Measurements from ENCODE around the gene CAGE1. TPM values are rescaled to one million over a fixed set of nuclear protein-coding genes. Genes with fewer than 3 reads are reported as not detected.

The CAGE1 gene
- polyA plus RNA-seq, 3 donors, result not detected

- peak overlapping the region; percentile 88 for H3K4me2 ChIP-seq (replicated peaks; ENCODE audit: extremely low read depth, low read length, poor library complexity, severe bottlenecking)
- H3K4me3 ChIP-seq (replicated peaks in 1 of 3; ENCODE audit: low read depth in 2 of 3, low read length in 3 of 3), result peak overlapping the region in 1 of 3 experiments; percentile 88
- intact Hi-C loops (cut with micrococcal nuclease), result no loop called here
- peak overlapping the region in 1 of 2 donors; percentile 96 for H3K4me3 Mint-ChIP-seq
- H3K36me3 ChIP-seq (replicated peaks in 1 of 2; ENCODE audit: control insufficient read depth in 1 of 2, insufficient read depth in 2 of 2, low read length in 2 of 2), result peaks cover 27 to 33% of the 10 kb centered on the region in 2 donors
- no peaks in the 10 kb centered on the region for H3K27me3 ChIP-seq (ENCODE audit: control insufficient read depth in 2 of 2, insufficient read depth in 2 of 2, low read length in 2 of 2)
- DNase-seq, result peak in 2 of 3 donors; percentile 34 to 67
- H3K27ac Mint-ChIP-seq, result peak overlapping the region in 6 of 7 donors; percentile 38 to 98 (median 62)
- WGBS (ENCODE audit: insufficient coverage), result 56% methylated on average over 3 of the region's 4 CpGs
- no peak overlapping the region for H3K9ac ChIP-seq (ENCODE audit: insufficient read depth, low read length, poor library complexity, severe bottlenecking)
- peaks cover 34% of the 10 kb centered on the region for H3K79me2 ChIP-seq (ENCODE audit: insufficient read depth, low read length)
- H2AFZ ChIP-seq (ENCODE audit: insufficient read depth, low read depth, low read length, poor library complexity, severe bottlenecking), result no peak overlapping the region
- H3K4me1 ChIP-seq (ENCODE audit: control insufficient read depth in 1 of 2, insufficient read depth in 2 of 2, low read length in 2 of 2), result peaks cover 26 to 29% of the 10 kb centered on the region in 2 donors
- peaks cover 5% of the 10 kb centered on the region for H4K20me1 ChIP-seq (ENCODE audit: insufficient read depth, low read length)
- H3K4me1 Mint-ChIP-seq, result peaks cover 33% of the 10 kb centered on the region
- no peaks in the 10 kb centered on the region for H3K27me3 Mint-ChIP-seq (ENCODE audit: low read depth in 3 of 3)
- peaks cover 30 to 39% of the 10 kb centered on the region in 2 donors for H3K36me3 Mint-ChIP-seq
- H3K9me3 ChIP-seq (replicated peaks in 1 of 2; ENCODE audit: control insufficient read depth in 1 of 2, insufficient read depth in 1 of 2, low read length in 2 of 2), result no peaks in the 10 kb centered on the region
- TF ChIP-seq CTCF (IDR thresholded peaks at IDR 0.05), result no peak
- peaks cover 0 to 1% (median 0%) of the 10 kb centered on the region in 7 donors for H3K9me3 Mint-ChIP-seq
- H3K27ac ChIP-seq (ENCODE audit: low read depth in 1 of 2, low read length in 2 of 2), result no peak overlapping the region
These were observed 1.6 kb upstream of the CAGE1 start for GRCh38 chr6:7391151-7391550.

GRCh38 chr6:7390226-7390878, 810 bp upstream of the CAGE1 start:
- 55% methylated on average over 1 of the region's 14 CpGs for WGBS (ENCODE audit: insufficient coverage)
- H3K4me3 ChIP-seq (replicated peaks in 1 of 3; ENCODE audit: low read depth in 2 of 3, low read length in 3 of 3), result peak overlapping the region; percentile 76 to 99 (median 88)
- peak overlapping the region; percentile 93 for H3K9ac ChIP-seq (ENCODE audit: insufficient read depth, low read length, poor library complexity, severe bottlenecking)
- DNase-seq, result peak in 2 of 3 donors; percentile 52 to 78
- intact Hi-C loops (cut with micrococcal nuclease), result no loop called here
- TF ChIP-seq CTCF (IDR thresholded peaks at IDR 0.05), result peak; percentile 3
- H3K9me3 ChIP-seq (replicated peaks in 1 of 2; ENCODE audit: control insufficient read depth in 1 of 2, insufficient read depth in 1 of 2, low read length in 2 of 2), result no peaks in the 10 kb centered on the region
- peaks cover 26 to 29% of the 10 kb centered on the region in 2 donors for H3K4me1 ChIP-seq (ENCODE audit: control insufficient read depth in 1 of 2, insufficient read depth in 2 of 2, low read length in 2 of 2)
- peaks cover 19 to 25% of the 10 kb centered on the region in 2 donors for H3K36me3 ChIP-seq (replicated peaks in 1 of 2; ENCODE audit: control insufficient read depth in 1 of 2, insufficient read depth in 2 of 2, low read length in 2 of 2)
- H3K36me3 Mint-ChIP-seq, result peaks cover 23 to 31% of the 10 kb centered on the region in 2 donors
- H3K27ac Mint-ChIP-seq, result peak overlapping the region; percentile 96 to 99 (median 97)
- peaks cover 34% of the 10 kb centered on the region for H3K79me2 ChIP-seq (ENCODE audit: insufficient read depth, low read length)
- H2AFZ ChIP-seq (ENCODE audit: insufficient read depth, low read depth, low read length, poor library complexity, severe bottlenecking), result peak overlapping the region; percentile 95
- peak overlapping the region; percentile 88 for H3K4me2 ChIP-seq (replicated peaks; ENCODE audit: extremely low read depth, low read length, poor library complexity, severe bottlenecking)
- peaks cover 33% of the 10 kb centered on the region for H3K4me1 Mint-ChIP-seq
- H3K4me3 Mint-ChIP-seq, result peak overlapping the region; percentile 96 to 99
- peaks cover 5% of the 10 kb centered on the region for H4K20me1 ChIP-seq (ENCODE audit: insufficient read depth, low read length)
- H3K27me3 ChIP-seq (ENCODE audit: control insufficient read depth in 2 of 2, insufficient read depth in 2 of 2, low read length in 2 of 2), result no peaks in the 10 kb centered on the region
- H3K9me3 Mint-ChIP-seq, result peaks cover 0 to 1% (median 0%) of the 10 kb centered on the region in 7 donors
- no peaks in the 10 kb centered on the region for H3K27me3 Mint-ChIP-seq (ENCODE audit: low read depth in 3 of 3)
- H3K27ac ChIP-seq (ENCODE audit: low read depth in 1 of 2, low read length in 2 of 2), result peak overlapping the region; percentile 99

All from CD14-positive monocyte (primary cell).